NB4 (cell line): ENCODE results near the gene DNAJC27.

ENCODE experiments used
- CTCF ChIP-seq: IDR thresholded peaks from one replicate; pipeline ENCODE4 v1.5.1; 2012; ENCODE audit warnings: low read depth, low read length
- MAX ChIP-seq: IDR thresholded peaks from 2 replicates; pipeline ENCODE4 v1.6.1; 2011; ENCODE audit warnings: low read depth, low read length
- MYC ChIP-seq: IDR thresholded peaks from 2 replicates; pipeline ENCODE4 v1.6.1; 2011; ENCODE audit warnings: low read depth, low read length
- POLR2A ChIP-seq: IDR thresholded peaks from 2 replicates; pipeline ENCODE4 v1.6.1; 2011; ENCODE audit warnings: mild to moderate bottlenecking; ENCODE audit not compliant: insufficient read length; ENCODE audit errors: extremely low read depth

GRCh38 chr2:24910245-24910644, 61.5 kb downstream of the DNAJC27 start:
- TF ChIP-seq MAX = no peak
- TF ChIP-seq CTCF = no peak
- no peak for TF ChIP-seq POLR2A
- TF ChIP-seq MYC = no peak
